GM18505 (cell line): ENCODE results near the gene ARFGAP3.
"Not testable (repeated sequence)": the region's sequence is repeated elsewhere in the genome, so short reads cannot be mapped to it uniquely, and the experiment has no call there.

ENCODE experiments used
- ATAC-seq: cut with Tn5 transposase; IDR thresholded peaks from one replicate; pipeline ENCODE4 v1.9.1; 2021; ENCODE audit not compliant: unreplicated experiment
- POLR2A ChIP-seq: IDR thresholded peaks from 4 replicates; pipeline ENCODE4 v1.6.1; 2011; ENCODE audit warnings: borderline replicate concordance; ENCODE audit not compliant: insufficient read depth, insufficient read length; ENCODE audit errors: extremely low read depth

The ARFGAP3 gene

GRCh38 chr22:42754658-42755057 lies 102.4 kb downstream of the ARFGAP3 start:
- no peak for ATAC-seq
- no peak for TF ChIP-seq POLR2A

GRCh38 chr22:42752912-42753311 lies 104.2 kb downstream of the ARFGAP3 start:
- ATAC-seq, result no peak
- TF ChIP-seq POLR2A, result no peak

- no peak for TF ChIP-seq POLR2A
- no peak for ATAC-seq
Measured at GRCh38 chr22:42752230-42752746, 104.8 kb downstream of the ARFGAP3 start.

DNA sequence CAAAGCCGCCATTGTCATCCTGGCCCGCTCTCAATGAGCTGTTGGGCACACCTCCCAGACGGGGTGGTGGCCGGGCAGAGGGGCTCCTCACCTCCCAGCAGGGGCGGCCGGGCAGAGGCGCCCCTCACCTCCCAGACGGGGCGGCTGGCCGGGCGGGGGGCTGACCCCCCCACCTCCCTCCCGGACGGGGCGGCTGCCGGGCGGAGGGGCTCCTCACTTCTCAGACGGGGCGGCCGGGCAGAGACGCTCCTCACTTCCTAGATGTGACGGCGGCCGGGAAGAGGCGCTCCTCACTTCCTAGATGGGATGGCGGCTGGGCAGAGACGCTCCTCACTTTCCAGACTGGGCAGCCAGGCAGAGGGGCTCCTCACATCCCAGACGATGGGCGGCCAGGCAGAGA lies 106.7 kb downstream of the ARFGAP3 start:
- ATAC-seq, result not testable (repeated sequence)

DNA sequence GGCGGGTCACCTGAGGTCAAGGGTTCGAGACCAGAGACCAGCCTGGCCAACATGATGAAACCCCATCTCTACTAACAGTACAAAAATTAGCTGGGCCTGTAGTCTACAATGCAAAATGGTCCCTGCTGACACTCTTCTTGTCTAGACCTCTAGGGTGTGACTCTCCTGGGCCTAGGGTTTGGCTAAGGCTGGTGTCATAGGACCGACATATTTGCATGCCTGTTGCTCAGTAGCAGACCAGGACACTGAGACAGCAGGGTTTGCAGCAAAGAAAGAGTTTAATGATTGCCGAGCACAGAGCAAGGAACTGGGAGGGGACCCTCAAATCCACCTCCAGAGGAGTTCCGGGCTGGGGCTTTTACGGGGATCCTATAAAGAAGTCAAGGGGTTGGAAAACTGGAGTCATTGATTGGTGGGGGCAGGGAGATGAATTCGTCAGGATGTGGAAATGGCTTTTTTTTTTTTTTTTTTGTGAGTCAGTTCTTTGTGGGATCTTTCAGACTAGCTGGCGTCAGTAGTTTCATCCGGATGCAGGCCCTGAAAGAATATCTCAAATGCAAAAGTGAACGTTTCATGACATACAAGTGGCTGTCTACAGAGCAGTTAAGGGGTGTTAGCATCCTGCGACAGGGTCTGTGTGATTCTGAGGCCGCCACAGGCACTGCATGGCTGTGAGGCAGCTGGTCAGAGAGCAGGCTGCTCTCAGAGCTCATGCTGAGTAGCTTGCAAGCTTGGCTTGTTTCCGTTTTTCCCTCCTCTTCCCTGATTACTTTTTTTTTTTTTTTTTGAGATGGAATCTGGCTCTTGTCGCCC lies 109.2 kb downstream of the ARFGAP3 start:
- ATAC-seq, result no peak
- no peak for TF ChIP-seq POLR2A
